Nephron progenitor cell (in vitro differentiated cells): Measurements from ENCODE around the gene HJV.
A peak's percentile ranks its signal among the peaks of the same experiment; 100 is the strongest.

Experiments
- DNase-seq: peaks from one replicate; pipeline ENCODE4 v3.0.0; 2021
- H3K27ac Mint-ChIP-seq: 2 replicates; pipeline ENCODE4 v1.8.0; 2021; ENCODE audit warnings: mild to moderate bottlenecking, moderate library complexity, mixed read lengths
- H3K27me3 Mint-ChIP-seq: 2 replicates; pipeline ENCODE4 v1.8.0; 2021; ENCODE audit warnings: mild to moderate bottlenecking, low read depth, mixed read lengths; ENCODE audit not compliant: poor library complexity
- H3K36me3 Mint-ChIP-seq: 2 replicates; pipeline ENCODE4 v1.8.0; 2021; ENCODE audit warnings: low read depth, mixed read lengths
- H3K4me1 Mint-ChIP-seq: 2 replicates; pipeline ENCODE4 v1.8.0; 2021; ENCODE audit warnings: mixed read lengths
- H3K4me3 Mint-ChIP-seq: 2 replicates; pipeline ENCODE4 v1.8.0; 2021; ENCODE audit warnings: mild to moderate bottlenecking, moderate library complexity, mixed read lengths
- H3K9me3 Mint-ChIP-seq: 2 replicates; pipeline ENCODE4 v1.8.0; 2021; ENCODE audit warnings: mild to moderate bottlenecking, moderate library complexity, mixed read lengths
- TF ChIP-seq, protein P1 (sequence below): fragments of 200-600 bp; sonication (generic); IDR thresholded peaks from 2 replicates; pipeline ENCODE4 v1.5.0; 2021; ENCODE audit warnings: antibody characterized with exemption

The HJV gene

DNA sequence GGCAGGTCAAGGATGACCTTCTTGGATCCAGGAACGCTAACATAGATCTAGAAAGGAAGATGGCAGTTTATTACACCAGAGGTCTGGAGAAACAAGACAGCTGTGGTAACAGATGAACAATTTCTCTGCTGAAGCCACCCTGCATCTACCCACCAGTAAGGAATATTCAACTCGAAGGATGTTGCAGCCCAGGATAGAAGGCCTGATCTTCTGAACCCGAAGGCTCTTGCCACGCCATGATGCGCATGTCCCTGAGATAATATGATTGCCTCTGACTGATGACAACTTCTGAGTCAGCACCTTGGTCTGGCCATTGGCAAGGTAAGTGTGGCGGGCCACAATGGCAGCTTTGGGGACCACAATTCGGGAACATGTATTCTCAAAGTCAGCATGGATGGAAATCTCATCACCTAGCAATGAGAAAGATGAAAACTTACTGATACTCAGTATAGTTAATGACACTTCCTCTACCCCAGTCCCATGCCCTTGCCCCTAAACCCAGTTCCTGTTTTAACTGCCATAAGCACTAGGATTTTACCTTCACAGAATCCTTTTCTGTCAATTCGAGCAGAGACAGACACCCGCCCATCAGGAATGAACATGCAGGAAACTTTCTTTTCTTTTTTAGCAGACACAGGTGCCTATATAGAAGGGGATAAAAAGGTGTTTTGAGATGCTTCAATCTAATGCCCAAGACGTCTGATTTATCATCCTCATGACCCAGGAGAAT is 27.0 kb downstream of the HJV start:
- Mint-ChIP-seq H3K27me3 (peaks cover 3% of the 10 kb centered on the region), H3K36me3 (peaks cover 51% of the 10 kb centered on the region), H3K9me3 (peaks cover 5% of the 10 kb centered on the region), H3K4me3 (peak overlapping the region; percentile 99), H3K27ac (peak overlapping the region; percentile 99), H3K4me1 (peaks cover 71% of the 10 kb centered on the region)
- no peak for DNase-seq
- TF ChIP-seq, protein P1, sequence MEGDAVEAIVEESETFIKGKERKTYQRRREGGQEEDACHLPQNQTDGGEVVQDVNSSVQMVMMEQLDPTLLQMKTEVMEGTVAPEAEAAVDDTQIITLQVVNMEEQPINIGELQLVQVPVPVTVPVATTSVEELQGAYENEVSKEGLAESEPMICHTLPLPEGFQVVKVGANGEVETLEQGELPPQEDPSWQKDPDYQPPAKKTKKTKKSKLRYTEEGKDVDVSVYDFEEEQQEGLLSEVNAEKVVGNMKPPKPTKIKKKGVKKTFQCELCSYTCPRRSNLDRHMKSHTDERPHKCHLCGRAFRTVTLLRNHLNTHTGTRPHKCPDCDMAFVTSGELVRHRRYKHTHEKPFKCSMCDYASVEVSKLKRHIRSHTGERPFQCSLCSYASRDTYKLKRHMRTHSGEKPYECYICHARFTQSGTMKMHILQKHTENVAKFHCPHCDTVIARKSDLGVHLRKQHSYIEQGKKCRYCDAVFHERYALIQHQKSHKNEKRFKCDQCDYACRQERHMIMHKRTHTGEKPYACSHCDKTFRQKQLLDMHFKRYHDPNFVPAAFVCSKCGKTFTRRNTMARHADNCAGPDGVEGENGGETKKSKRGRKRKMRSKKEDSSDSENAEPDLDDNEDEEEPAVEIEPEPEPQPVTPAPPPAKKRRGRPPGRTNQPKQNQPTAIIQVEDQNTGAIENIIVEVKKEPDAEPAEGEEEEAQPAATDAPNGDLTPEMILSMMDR: no peak

DNA sequence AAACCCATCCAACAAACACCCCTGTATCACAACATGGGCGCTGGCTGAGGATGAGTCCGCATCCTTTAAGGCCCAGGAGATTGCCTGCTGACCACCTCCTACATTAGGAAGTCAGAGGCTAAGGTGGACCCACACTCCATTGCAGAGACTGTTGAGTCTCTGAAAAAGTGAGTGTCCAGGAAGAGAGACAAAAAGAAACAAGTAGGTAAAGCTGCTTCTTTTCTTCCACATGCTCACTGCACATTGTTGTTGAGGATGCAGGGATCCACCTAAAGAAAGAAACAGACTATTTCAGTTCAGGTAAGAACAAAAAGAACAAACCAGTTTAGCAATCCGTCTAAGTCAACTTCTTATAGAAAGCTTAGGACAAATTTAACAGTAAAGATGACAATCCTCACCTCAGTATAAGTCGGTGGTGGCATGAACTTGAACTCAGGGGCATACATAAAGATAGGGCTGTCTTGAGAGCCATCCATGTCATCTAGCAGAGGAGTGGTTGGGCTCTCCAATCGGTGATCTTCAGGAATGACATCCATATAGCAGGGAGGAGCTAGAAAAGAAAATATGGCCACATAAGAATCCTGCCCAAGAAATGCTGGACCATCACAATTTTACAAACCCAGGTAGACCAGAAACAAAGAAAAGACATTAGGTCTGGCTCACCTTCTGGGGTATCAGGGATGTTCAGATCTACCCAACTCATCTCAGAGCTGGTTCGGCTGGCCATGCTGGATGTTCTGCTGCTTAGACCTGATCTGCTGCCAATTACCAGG is 27.7 kb downstream of the HJV start:
- Mint-ChIP-seq H3K36me3 (peaks cover 51% of the 10 kb centered on the region), H3K27ac (peak overlapping the region; percentile 99), H3K4me3 (peak overlapping the region; percentile 99), H3K27me3 (peaks cover 3% of the 10 kb centered on the region), H3K4me1 (peaks cover 63% of the 10 kb centered on the region), H3K9me3 (peaks cover 5% of the 10 kb centered on the region)
- DNase-seq: no peak
- TF ChIP-seq, protein P1: no peak

DNA sequence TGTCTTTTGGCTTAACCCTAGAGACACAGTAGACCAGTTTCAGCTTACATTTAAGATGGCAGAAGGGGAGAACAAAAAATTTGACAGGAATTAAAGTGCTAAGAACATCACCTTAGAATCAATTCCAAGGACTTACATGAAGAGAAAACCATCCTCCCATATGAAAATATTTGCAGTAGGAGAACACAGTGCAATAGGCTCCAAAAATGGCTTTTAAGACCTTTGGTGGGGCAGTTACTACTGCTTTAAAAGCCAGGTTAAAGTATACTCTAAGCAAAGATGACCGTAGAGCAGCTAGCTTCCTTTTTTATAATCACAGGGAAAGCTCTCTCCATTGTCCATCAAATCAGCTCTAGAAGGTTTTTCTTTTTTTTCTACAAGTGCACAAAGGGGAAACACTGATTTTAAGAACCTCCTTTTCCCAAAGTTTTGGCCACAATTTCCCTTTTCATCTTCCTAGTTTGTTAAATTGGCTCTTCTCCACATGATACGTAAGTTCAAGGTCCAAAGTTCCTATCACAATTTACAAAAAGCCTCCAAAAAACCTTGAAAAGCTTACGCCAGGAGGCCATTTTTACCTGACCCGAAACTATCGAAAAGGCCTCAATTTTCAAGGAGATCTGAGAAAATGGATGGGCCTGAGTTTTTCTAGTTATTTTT is 28.4 kb downstream of the HJV start:
- Mint-ChIP-seq H3K4me3 (peak overlapping the region; percentile 99), H3K4me1 (peaks cover 61% of the 10 kb centered on the region), H3K27me3 (peaks cover 3% of the 10 kb centered on the region), H3K27ac (peak overlapping the region; percentile 99), H3K9me3 (peaks cover 5% of the 10 kb centered on the region), H3K36me3 (peaks cover 51% of the 10 kb centered on the region)
- no peak for DNase-seq
- TF ChIP-seq, protein P1: no peak

DNA sequence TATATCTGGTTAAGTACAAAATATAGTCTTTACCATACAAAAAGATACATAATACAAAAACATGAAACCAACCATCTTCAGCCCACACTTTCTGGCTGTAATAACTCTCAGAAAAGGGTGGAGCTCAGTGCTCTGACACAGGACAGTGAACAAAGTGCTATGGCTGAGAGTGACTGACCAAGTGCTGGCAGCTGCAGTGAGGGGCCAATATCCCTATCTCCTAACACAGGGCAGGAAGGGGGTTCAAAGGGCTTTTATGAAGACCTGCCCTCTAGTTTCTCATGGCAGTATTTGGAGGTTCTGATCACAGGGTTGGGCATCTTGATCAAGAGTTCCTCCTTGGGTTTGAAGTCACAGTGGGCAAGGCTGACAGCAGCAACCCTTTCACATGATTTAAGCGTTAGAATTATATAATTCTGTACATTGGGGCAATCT is 29.0 kb downstream of the HJV start:
- peaks cover 51% of the 10 kb centered on the region for H3K36me3 Mint-ChIP-seq
- H3K27me3 Mint-ChIP-seq: peaks cover 3% of the 10 kb centered on the region
- peaks cover 56% of the 10 kb centered on the region for H3K4me1 Mint-ChIP-seq
- no peak for DNase-seq
- peaks cover 5% of the 10 kb centered on the region for H3K9me3 Mint-ChIP-seq
- TF ChIP-seq, protein P1: no peak
- H3K27ac Mint-ChIP-seq: peak overlapping the region; percentile 93
- peak overlapping the region; percentile 99 for H3K4me3 Mint-ChIP-seq

DNA sequence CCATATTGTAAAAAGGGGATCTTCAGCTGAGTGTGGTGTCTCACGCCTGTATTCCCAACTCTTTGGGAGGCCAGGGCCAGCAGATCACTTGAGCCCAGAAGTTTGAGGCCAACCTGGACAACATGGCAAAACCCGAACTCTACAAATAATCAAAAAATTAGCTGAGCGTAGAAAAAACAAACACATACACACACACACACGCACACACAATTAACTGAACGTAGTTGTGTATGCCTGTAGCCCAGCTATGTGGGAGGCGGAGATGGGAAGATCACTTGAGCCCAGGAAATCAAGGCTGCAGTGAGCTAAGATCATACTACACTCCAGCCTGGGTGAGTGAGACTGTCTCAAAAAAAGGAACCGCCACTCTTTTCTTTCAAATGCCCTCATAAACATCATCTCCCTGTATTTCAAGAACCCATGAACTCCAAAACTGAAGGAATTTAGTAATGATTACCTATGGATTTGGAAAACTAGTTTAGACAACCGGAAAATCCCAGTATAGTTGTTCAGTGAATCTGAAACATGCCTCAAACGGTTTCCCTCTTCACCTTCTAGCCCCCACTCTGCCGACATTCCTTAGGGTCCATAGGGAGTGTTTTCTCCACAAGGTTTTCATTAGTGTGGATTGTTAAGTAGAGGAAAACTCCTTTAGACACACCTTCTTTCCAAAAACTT is 29.7 kb downstream of the HJV start:
- peaks cover 3% of the 10 kb centered on the region for H3K27me3 Mint-ChIP-seq
- TF ChIP-seq, protein P1: no peak
- peak overlapping the region; percentile 99 for H3K4me3 Mint-ChIP-seq
- H3K27ac Mint-ChIP-seq: peak overlapping the region; percentile 93
- H3K4me1 Mint-ChIP-seq: peaks cover 49% of the 10 kb centered on the region
- peaks cover 5% of the 10 kb centered on the region for H3K9me3 Mint-ChIP-seq
- H3K36me3 Mint-ChIP-seq: peaks cover 51% of the 10 kb centered on the region
- no peak for DNase-seq
